Esophagus squamous epithelium (tissue), 5 donors: ENCODE data around the gene SCG5. TPM values are rescaled to one million over a fixed set of nuclear protein-coding genes. Genes with fewer than 3 reads are reported as not detected.

Experiments used
- DNase-seq: peaks from one replicate; lab custom pipeline; 2025; lab: John Stamatoyannopoulos, UW
- H3K27ac ChIP-seq, 4 donors: fragments of 200-600 bp; sonication (generic); one replicate each; pipeline ENCODE4 v1.5.1; 2016 to 2019; ENCODE audit warnings: mild to moderate bottlenecking in 1 of 4
- H3K27me3 ChIP-seq, 4 donors: fragments of 200-600 bp; sonication (generic); 1 replicate in 3 of 4; 2 replicates in 1 of 4; pipeline versions ENCODE4 v1.5.1 to v1.6.0; 2017 to 2021; ENCODE audit warnings: antibody characterized with exemption in 1 of 4
- H3K36me3 ChIP-seq, 3 donors: fragments of 200-600 bp; sonication (generic); one replicate each; pipeline ENCODE4 v1.5.1; 2016 to 2019
- H3K4me1 ChIP-seq, 3 donors: fragments of 200-600 bp; sonication (generic); one replicate each; pipeline ENCODE4 v1.5.1; 2017 to 2019
- H3K4me3 ChIP-seq, 4 donors: fragments of 200-600 bp; sonication (generic); 1 replicate in 3 of 4; 2 replicates in 1 of 4; pipeline ENCODE4 v1.5.1; 2016 to 2019; ENCODE audit warnings: mild to moderate bottlenecking in 2 of 4, moderate library complexity in 1 of 4
- H3K9me3 ChIP-seq, 3 donors: fragments of 200-600 bp; sonication (generic); one replicate each; pipeline ENCODE4 v1.5.1; 2016 to 2019
- CTCF ChIP-seq, 6 experiments: fragments of 450-650 bp in 4 of 6; fragments of 200-600 bp in 2 of 6; sonication (generic) in 2 of 6; IDR thresholded peaks; one replicate each; pipeline ENCODE4 v1.5.1; 2016 to 2019; ENCODE audit warnings: antibody characterized with exemption in 6 of 6, mild to moderate bottlenecking in 4 of 6, moderate library complexity in 4 of 6
- POLR2A ChIP-seq, 4 donors: fragments of 450-650 bp; IDR thresholded peaks; one replicate each; pipeline ENCODE4 v1.6.1; 2017; ENCODE audit warnings: antibody characterized with exemption in 4 of 4, mild to moderate bottlenecking in 4 of 4, moderate library complexity in 3 of 4
- WGBS, 2 donors: methylation state at CpG; one replicate each; pipeline ENCODE4 v1.1.5; 2018; 5-methylcytosine and 5-hydroxymethylcytosine counted together
- intact Hi-C: fragments of 100-400 bp; cut with DNase I; formaldehyde crosslinking; loops from one replicate; pipeline ENCODE4 v1.15.0; 2022
- total RNA-seq, 4 donors: library from RNA; depleted of rRNA; stranded (reverse); fragments of >200 nt; gene quantifications; one replicate each; pipeline ENCODE4 v1.1.0, GENCODE V29; 2016
- donor health status: DM: yes; HTN: yes; CAD: no.

The SCG5 gene
- total RNA-seq, 4 donors from 2014 or later, result 1.1 TPM; not detected in 3

GRCh38 chr15:32671339-32672325 lies 30.1 kb downstream of the SCG5 start:
- no peaks in the 10 kb centered on the region for H3K9me3 ChIP-seq
- no peak for DNase-seq
- peaks cover 0 to 27% (median 10%) of the 10 kb centered on the region in 3 donors for H3K4me1 ChIP-seq
- intact Hi-C loops, result no loop called here
- TF ChIP-seq CTCF (IDR thresholded peaks at IDR 0.05) (no peak), POLR2A (IDR thresholded peaks at IDR 0.05) (no peak)
- H3K27ac ChIP-seq, result peak overlapping the region in 3 of 4 donors; percentile 57 to 88 (median 76)
- WGBS, 2 donors, result 87 to 91% methylated on average over 25 to 26 of the region's 29 CpGs
- H3K27me3 ChIP-seq, result no peaks in the 10 kb centered on the region
- H3K4me3 ChIP-seq, result no peak overlapping the region
- H3K36me3 ChIP-seq, result no peaks in the 10 kb centered on the region

GRCh38 chr15:32674681-32675080 lies 33.2 kb downstream of the SCG5 start:
- Histone ChIP-seq H3K36me3 (no peaks in the 10 kb centered on the region), H3K4me3 (no peak overlapping the region), H3K27me3 (no peaks in the 10 kb centered on the region), H3K27ac (peak overlapping the region in 1 of 4 donors; percentile 27), H3K4me1 (peaks cover 6 to 39% (median 17%) of the 10 kb centered on the region in 3 donors), H3K9me3 (no peaks in the 10 kb centered on the region)
- intact Hi-C loops, result no loop called here
- 78 to 85% methylated on average over 2 of the region's 2 CpGs for WGBS, 2 donors
- DNase-seq, result no peak
- TF ChIP-seq CTCF (IDR thresholded peaks at IDR 0.05), result no peak
- TF ChIP-seq POLR2A (IDR thresholded peaks at IDR 0.05), result no peak

DNA sequence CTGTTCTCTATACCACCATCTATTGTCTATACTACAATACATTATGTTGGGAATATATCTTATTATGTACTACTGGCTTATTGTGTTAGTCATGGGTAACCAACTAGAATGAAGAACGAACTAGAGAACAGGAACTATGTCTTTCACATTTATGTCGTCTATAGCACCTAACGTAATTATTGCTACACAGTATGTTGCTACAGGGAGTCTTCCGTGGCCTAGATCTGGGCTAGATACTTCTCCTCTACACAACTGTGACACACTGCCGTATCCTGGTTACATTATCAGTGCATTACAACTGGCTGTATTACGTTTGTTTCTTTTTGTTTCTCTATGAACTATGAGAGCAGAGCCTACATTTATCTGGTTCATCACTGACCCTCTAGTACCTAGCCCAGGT lies 34.0 kb downstream of the SCG5 start:
- no peak for DNase-seq
- Histone ChIP-seq H3K4me3 (no peak overlapping the region), H3K27me3 (no peaks in the 10 kb centered on the region), H3K27ac (peak overlapping the region in 3 of 4 donors; percentile 5 to 19 (median 19)), H3K36me3 (no peaks in the 10 kb centered on the region), H3K9me3 (no peaks in the 10 kb centered on the region), H3K4me1 (peaks cover 6 to 33% (median 17%) of the 10 kb centered on the region in 3 donors)
- 55 to 59% methylated on average over 6 of the region's 6 CpGs for WGBS, 2 donors
- no peak for TF ChIP-seq CTCF (IDR thresholded peaks at IDR 0.05)
- no peak for TF ChIP-seq POLR2A (IDR thresholded peaks at IDR 0.05)
- intact Hi-C loops, result no loop called here

DNA sequence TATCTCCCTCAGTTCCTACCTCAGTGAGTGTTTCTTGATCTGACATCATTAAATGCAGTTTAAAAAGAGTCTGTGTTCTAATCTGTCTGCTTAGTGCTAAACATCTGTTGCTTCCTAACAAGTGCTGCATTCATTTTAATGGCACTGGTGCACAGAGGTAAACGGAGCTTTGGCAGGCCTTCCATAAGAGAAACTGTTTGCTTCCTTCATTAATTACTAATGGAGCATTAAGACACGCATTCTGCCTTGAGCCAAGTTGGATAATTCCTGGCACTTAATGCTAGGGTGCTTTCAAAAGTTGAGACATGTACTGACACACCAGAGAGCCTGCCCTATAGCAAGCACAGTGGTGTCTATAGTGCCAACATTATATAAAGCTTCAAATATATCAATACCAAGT lies 34.7 kb downstream of the SCG5 start:
- TF ChIP-seq CTCF (IDR thresholded peaks at IDR 0.05) (no peak), POLR2A (IDR thresholded peaks at IDR 0.05) (no peak)
- H3K27me3 ChIP-seq, result no peaks in the 10 kb centered on the region
- H3K4me1 ChIP-seq, result peaks cover 6 to 33% (median 17%) of the 10 kb centered on the region in 3 donors
- H3K9me3 ChIP-seq, result no peaks in the 10 kb centered on the region
- H3K36me3 ChIP-seq, result no peaks in the 10 kb centered on the region
- 35 to 53% methylated on average over 2 of the region's 2 CpGs for WGBS, 2 donors
- no peak overlapping the region for H3K4me3 ChIP-seq
- H3K27ac ChIP-seq, result peak overlapping the region in 2 of 4 donors; percentile 19 to 34
- intact Hi-C loops, result no loop called here
- DNase-seq, result no peak

DNA sequence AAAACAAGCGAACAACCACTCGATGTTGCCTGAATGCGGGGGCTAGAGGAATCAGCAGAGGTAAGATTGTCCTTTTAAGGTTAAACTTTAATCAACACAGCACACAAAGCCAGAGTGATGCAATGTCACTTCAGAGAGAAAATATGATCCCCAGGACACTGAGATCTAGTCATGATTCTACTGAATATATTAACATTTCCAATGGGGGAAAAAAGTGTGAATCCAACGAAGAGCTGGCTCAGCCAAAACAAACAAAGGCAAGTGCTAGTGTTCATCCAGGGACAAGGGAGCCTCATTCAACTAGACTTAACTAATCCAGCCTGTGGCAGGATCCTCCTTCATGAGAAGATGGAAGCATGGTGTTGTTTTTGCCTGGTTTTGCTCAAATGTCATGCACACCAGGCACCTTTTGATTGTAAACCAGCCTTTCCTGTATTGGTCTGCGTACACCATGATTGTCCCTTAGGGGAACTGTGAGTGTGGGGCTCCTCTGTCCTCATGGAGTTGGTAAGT lies 35.8 kb downstream of the SCG5 start:
- WGBS, 2 donors, result 58 to 59% methylated on average over 5 of the region's 5 CpGs
- intact Hi-C loops, result no loop called here
- DNase-seq, result no peak

More for the DNA sequence above, 35.8 kb downstream of the SCG5 start:
- Histone ChIP-seq H3K4me3 (no peak overlapping the region), H3K36me3 (no peaks in the 10 kb centered on the region), H3K27ac (peak overlapping the region in 3 of 4 donors; percentile 1 to 42 (median 8)), H3K27me3 (no peaks in the 10 kb centered on the region), H3K9me3 (no peaks in the 10 kb centered on the region), H3K4me1 (peaks cover 6 to 33% (median 17%) of the 10 kb centered on the region in 3 donors)
- TF ChIP-seq CTCF (IDR thresholded peaks at IDR 0.05) (no peak), POLR2A (IDR thresholded peaks at IDR 0.05) (no peak)
